ENCODE data around the gene LRRC27.

LRRC27 gene

DNA sequence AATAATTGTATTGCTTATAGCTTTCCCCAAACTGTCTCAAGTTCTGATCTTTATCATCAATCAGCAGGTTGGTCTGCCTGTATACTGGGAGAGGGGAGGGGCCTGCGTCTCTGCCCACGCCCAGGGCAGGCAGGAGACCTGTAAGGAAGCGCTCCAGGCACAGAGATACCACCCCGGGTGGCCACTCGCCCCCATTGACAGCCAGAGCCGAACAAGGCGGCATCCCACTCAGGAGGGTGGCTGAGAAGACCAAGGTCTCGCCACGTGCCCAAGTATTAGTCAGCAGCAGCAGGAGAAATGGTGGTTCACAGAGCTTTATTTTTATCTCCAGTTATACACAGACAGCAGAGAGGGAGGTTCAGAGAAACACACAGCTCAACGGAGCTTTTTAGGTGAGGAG lies 31.4 kb upstream of the LRRC27 start:
- H3K27ac ChIP-seq: no peak overlapping the region

GRCh38 chr10:132301371-132302330 lies 30.3 kb upstream of the LRRC27 start:
- H3K27ac ChIP-seq: no peak overlapping the region
- no peak for DNase-seq (ENCODE audit: low read depth, low spot score)

More for the DNA sequence above, 31.4 kb upstream of the LRRC27 start:
- DNase-seq (ENCODE audit: low read depth, low spot score): no peak

DNA sequence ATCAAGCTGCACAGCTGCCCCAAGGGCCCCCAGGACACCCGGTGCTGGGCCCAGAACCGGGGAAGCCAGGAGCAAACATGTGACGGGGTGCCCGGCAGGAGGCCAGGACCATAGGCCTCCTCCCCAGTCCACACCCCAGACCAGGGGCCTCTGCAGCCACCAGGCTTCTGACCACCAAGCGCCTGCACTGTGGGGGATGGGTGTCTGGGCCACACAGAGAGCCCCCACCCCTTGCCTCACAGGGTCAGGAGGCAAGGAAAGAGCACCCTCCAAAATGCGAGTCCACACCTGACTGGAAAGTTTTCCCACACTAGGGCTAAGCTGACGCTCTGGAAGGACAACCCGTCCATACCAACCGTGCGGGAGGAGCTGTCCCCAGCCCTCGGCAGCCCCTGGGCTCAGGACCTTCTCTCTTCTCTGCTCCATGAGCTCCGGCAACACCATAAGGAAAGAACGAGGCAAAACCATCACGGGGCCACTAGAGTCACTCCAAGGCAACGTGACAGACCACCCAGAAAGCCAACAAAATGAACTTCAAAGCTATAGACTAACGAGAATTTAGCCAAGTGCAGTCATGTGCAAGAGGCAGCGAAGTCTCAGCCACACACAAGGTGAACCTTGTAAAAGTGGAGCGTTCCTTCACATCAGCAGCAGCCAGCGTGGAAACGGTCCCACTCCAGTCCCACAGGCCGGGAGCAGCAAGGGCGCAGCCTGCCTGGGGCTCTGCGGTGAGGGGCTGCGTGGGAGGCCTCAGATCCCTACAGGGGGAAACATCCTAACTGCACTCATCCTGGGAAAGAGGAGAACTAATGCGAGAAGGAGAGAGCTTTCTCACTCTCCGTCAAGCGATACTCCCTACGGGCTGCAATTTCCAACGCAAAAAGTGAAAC lies 29.3 kb upstream of the LRRC27 start:
- DNase-seq (ENCODE audit: low read depth, low spot score): no peak
- no peak overlapping the region for H3K27ac ChIP-seq

GRCh38 chr10:132303361-132304115 lies 28.5 kb upstream of the LRRC27 start:
- no peak for DNase-seq (ENCODE audit: low read depth, low spot score)
- no peak overlapping the region for H3K27ac ChIP-seq

DNA sequence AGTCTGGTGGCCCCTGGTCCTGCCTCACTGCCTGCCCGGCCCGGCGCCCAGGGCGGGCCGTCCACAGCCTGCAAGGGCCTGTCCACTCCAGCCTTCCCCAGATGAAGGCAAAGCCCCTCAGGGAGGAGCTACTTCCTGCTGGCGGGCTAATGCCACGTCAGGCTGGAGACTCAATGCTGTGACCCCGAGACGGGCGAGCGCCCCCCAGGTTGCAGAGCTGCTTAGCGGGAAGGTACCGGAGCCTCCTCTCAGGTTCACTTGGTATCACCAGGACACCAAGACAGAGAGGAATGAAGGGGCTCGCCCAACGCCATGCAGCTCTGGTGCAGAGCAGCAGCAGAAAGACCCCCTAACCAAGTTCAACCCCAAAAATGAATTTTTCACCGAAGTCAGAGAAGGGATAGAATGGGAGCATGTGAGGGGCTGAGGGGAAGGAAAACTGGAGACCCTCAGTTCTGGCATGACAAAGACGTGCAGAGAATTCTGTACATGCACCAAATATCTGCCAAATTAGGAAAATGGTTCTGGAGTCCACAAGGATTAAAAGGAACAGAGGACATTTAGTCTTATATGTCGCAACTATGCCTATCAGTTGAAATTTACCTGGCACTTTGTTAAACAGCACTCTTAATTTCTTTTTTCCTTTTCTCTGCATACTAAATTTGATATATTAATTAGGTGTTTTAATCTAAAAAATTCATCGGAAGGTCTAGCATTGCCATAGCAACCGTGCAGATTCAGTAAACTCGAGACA lies 27.1 kb upstream of the LRRC27 start:
- H3K27ac ChIP-seq: no peak overlapping the region
- no peak for DNase-seq (ENCODE audit: low read depth, low spot score)

GRCh38 chr10:132305654-132306342 lies 26.2 kb upstream of the LRRC27 start:
- H3K27ac ChIP-seq: no peak overlapping the region
- no peak for DNase-seq (ENCODE audit: low read depth, low spot score)

GRCh38 chr10:132306343-132306685 lies 25.7 kb upstream of the LRRC27 start:
- no peak overlapping the region for H3K27ac ChIP-seq
- no peak for DNase-seq (ENCODE audit: low read depth, low spot score)

- DNase-seq (ENCODE audit: low read depth, low spot score): no peak
- H3K27ac ChIP-seq: no peak overlapping the region
These were observed 24.9 kb upstream of the LRRC27 start for GRCh38 chr10:132306864-132307751.

DNA sequence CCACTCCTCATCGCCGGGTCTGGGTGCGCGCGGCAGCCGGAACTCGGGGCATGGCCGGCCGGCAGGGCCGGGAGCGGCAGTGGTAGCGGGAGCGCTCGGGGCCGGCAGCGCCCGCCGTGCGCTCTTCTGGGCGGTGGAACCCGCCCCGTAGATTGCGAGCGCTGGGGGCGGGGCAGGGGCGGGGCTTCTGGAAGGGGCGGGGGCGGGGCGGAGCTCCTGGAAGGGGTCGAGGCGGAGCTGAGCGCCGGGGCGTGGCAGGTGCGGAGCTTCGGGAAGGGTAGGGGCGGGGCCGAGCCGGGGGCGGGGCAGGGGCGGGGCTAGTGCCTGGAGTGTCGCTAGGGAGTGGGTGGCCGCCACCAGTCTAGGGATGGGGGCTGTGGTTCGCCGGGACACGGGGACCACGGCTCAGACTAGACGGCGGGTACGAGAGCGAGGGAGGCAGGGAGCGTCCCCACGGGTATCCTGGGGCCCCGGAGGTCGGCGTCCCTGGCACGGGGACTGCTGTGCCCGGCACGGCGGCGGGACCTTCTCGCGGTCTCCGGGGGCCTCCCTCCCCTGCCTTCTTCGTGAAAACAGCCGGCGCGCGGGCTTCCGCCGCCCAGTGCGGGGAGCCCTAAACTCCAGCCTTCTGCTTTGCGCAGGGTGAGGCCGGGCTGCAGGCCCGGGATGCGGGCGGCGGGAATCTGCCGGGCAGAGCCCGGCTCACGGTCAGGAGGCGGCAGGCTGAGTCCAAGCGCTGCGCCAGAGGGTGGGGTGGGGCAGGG lies 24.0 kb upstream of the LRRC27 start, which contains the start of gene STK32C:
Gene STK32C, minus strand, starts transcription at position 128 of the 764 bp plus-strand sequence. Its CDS starts 117 bp downstream, at position 11.
- no peak within 1 kb of the TSS for H3K27ac ChIP-seq
- DNase-seq (ENCODE audit: low read depth, low spot score): peak; percentile 41

- DNase-seq (ENCODE audit: low read depth, low spot score): no peak
- no peak overlapping the region for H3K27ac ChIP-seq
These were observed 23.2 kb upstream of the LRRC27 start for GRCh38 chr10:132308587-132309470.

- DNase-seq (ENCODE audit: low read depth, low spot score): no peak
- no peak overlapping the region for H3K27ac ChIP-seq
These were observed 22.5 kb upstream of the LRRC27 start for GRCh38 chr10:132309471-132309865.

DNA sequence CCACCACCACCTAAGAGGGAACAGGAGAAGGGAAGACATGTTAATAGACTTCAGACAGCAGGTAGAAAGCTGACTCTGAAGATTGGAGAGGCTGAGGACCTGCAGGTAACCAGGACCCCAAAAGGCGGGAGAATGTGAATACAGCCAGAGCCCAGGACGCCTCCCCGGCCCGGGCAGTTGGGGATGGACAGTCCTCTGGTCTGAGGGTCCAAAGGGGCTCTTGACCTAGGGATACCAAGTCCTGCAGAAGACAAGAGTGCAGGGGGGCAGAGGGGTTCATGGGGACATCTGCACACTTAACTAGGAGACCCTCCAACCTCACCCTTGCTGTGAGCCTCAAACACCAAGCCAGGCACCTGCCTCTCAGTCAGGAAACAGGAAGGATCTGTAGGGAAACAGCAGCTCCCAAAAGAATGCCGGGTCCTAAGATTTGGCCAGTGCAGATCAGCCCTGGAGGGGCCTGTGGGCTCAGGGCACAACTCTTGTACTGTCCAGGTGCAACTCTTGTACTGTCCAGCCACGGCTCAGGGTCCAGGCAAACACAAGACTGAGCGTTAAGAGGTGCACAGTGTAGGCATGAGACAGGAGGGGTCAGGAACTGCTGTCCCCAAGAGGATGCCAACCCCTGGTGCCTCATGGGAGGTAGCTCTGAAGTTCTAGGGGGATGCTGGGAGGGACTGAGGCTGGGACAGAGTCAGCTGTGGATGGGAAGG lies 22.0 kb upstream of the LRRC27 start:
- no peak overlapping the region for H3K27ac ChIP-seq

GRCh38 chr10:132310701-132311337 lies 21.2 kb upstream of the LRRC27 start:
- no peak for DNase-seq (ENCODE audit: low read depth, low spot score)
- no peak overlapping the region for H3K27ac ChIP-seq

More for the DNA sequence above, 22.0 kb upstream of the LRRC27 start:
- DNase-seq (ENCODE audit: low read depth, low spot score): no peak

DNA sequence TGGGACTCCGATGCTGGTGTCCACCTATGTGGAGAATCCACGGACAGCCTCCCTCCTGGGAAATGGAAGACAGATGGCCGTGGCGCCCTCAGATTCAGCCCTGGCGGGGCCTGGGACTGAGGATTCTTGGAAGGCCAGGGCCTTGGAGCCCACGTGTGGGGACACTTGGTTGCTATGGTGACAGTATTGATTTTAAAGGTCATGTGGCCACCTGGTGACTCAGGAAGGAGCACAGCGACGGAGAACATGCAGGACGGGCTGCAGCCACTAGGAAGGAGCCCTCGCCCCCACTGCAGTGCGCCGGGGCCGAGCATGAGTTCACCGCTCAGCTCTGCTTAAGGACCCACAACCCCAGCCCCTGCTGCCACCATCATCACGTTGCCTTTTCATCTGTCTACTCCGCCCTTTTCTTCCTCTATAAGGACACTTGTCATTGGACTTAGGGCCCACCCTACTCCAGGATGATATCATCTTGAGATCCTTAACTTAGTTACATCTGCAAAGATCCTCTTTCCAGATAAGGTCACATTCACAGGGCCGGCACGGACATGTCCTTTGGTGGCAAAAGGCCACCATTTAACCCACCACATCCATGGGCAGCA lies 20.6 kb upstream of the LRRC27 start:
- no peak overlapping the region for H3K27ac ChIP-seq
- no peak for DNase-seq (ENCODE audit: low read depth, low spot score)

GRCh38 chr10:132313305-132313704 lies 18.7 kb upstream of the LRRC27 start:
- no peak overlapping the region for H3K27ac ChIP-seq
- DNase-seq (ENCODE audit: low read depth, low spot score): no peak

Data from epithelial cell of prostate (primary cell).